HEK293T (cell line): Measurements from ENCODE around the gene PRKCE.

ENCODE experiments used
- BHLHE40 ChIP-seq: fragments of 450-650 bp; IDR thresholded peaks from 2 replicates; pipeline ENCODE4 v1.6.1; 2016; ENCODE audit warnings: mild to moderate bottlenecking, moderate library complexity, borderline replicate concordance
- FOXA1 ChIP-seq: fragments of 450-650 bp; IDR thresholded peaks from 2 replicates; pipeline ENCODE4 v1.6.1; 2016; ENCODE audit warnings: mild to moderate bottlenecking
- FOXK2 ChIP-seq: fragments of 450-650 bp; IDR thresholded peaks from 2 replicates; pipeline ENCODE4 v1.6.1; 2016; ENCODE audit warnings: mild to moderate bottlenecking
- FOXM1 ChIP-seq: fragments of 450-650 bp; IDR thresholded peaks from 2 replicates; pipeline ENCODE4 v1.6.1; 2017; ENCODE audit warnings: mild to moderate bottlenecking, borderline replicate concordance
- PKNOX1 ChIP-seq: fragments of 450-650 bp; IDR thresholded peaks from 2 replicates; pipeline ENCODE4 v1.6.1; 2016
- SP1 ChIP-seq: fragments of 450-650 bp; IDR thresholded peaks from 2 replicates; pipeline ENCODE4 v1.6.1; 2017

GRCh38 chr2:46193855-46194254 lies 542.4 kb downstream of the PRKCE start:
- TF ChIP-seq FOXA1 (no peak), PKNOX1 (no peak), SP1 (no peak), FOXM1 (no peak), FOXK2 (no peak), BHLHE40 (no peak)
